PC-9 (cell line): ENCODE measurements around the gene WASHC1.
"Not testable (repeated sequence)": the region's sequence is repeated elsewhere in the genome, so short reads cannot be mapped to it uniquely, and the experiment has no call there.

Experiments used
- CTCF ChIP-seq: fragments of 200-600 bp; sonication (generic); conservative IDR thresholded peaks from 2 replicates; pipeline ENCODE4 v1.6.1; 2017; ENCODE audit warnings: mixed run types, antibody characterized with exemption, mild to moderate bottlenecking, moderate library complexity
- EZH2 ChIP-seq: fragments of 200-600 bp; sonication (generic); IDR thresholded peaks from 2 replicates; pipeline ENCODE4 v1.8.0; 2017; ENCODE audit warnings: antibody characterized with exemption, low read depth

- TF ChIP-seq CTCF, EZH2: not testable (repeated sequence)
Observed at GRCh38 chr9:76389-76788, 47.1 kb upstream of the WASHC1 start.
